Neuron (in vitro differentiated cells): ENCODE measurements around the gene LRRC8C.

Source experiments
- H2AFZ ChIP-seq: one replicate; pipeline ENCODE4 v1.6.1; 2013; ENCODE audit warnings: low read depth, mild to moderate bottlenecking, inconsistent platforms, low read length, moderate library complexity
- H3K27me3 ChIP-seq: one replicate; pipeline ENCODE4 v1.6.1; 2013; ENCODE audit warnings: low read length; ENCODE audit not compliant: insufficient read depth
- H3K36me3 ChIP-seq: one replicate; pipeline ENCODE4 v1.6.1; 2013; ENCODE audit warnings: low read length; ENCODE audit not compliant: insufficient read depth
- H3K4me1 ChIP-seq: one replicate; pipeline ENCODE4 v1.6.1; 2013; ENCODE audit warnings: low read length; ENCODE audit not compliant: insufficient read depth
- H3K4me3 ChIP-seq: 2 replicates; pipeline ENCODE4 v1.5.1; 2013; ENCODE audit warnings: mild to moderate bottlenecking, low read length, moderate library complexity
- H3K9me3 ChIP-seq: one replicate; pipeline ENCODE4 v1.6.1; 2013; ENCODE audit warnings: low read length

The LRRC8C gene

DNA sequence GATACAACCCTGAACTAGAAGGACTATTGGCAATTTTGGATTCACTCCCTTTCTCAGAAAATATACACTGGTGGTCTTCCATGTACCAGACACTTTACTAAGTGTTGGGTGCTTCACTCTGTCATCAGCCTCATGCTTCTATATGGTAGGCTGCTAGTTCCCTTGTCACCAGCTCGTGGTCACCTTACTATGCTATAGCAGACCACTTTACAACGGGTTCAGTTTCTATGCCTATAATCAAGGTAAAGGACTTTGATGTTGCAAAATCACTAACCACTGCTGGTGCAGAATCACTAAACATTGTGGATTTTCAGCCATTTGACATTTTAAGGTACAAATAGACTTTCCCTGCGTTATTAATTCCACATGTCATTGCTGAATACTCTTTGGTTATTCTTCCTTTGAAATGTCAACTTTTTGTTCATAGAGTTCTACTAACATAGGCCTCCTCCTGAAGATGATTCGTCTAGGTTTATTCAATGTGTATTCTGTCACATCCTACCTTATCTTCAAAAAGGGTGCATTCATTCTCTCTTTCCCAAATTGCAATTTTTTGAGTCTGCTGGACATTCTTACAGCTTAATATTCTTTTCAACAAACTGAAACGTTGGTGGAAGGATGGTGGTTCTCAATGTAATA lies 78.3 kb downstream of the LRRC8C start:
- Histone ChIP-seq H3K4me3 (no peak overlapping the region), H3K36me3 (peaks cover 6% of the 10 kb centered on the region), H3K4me1 (peaks cover 11% of the 10 kb centered on the region), H2AFZ (no peak overlapping the region), H3K27me3 (no peaks in the 10 kb centered on the region), H3K9me3 (no peaks in the 10 kb centered on the region)

DNA sequence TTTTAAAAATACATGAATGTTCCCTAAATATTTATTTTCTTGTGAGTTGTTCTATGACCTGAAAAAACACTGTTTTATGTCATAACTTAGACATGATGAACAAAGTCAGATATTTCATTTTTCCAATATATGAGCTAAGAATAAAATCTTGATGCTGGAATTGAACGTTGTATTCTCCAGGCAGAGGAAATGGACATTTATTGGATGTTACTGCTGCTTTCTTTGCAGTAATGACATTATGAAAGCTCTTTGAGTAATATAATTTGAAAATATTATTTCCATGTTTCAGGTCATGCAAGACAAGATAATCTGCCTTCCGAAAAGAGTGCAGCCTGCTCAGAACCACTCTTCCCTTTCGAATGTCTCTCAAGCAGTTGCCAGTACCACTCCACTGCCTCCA lies 79.5 kb downstream of the LRRC8C start:
- no peak overlapping the region for H2AFZ ChIP-seq
- no peaks in the 10 kb centered on the region for H3K9me3 ChIP-seq
- H3K4me1 ChIP-seq: peaks cover 11% of the 10 kb centered on the region
- H3K4me3 ChIP-seq: no peak overlapping the region
- peaks cover 6% of the 10 kb centered on the region for H3K36me3 ChIP-seq
- H3K27me3 ChIP-seq: no peaks in the 10 kb centered on the region

DNA sequence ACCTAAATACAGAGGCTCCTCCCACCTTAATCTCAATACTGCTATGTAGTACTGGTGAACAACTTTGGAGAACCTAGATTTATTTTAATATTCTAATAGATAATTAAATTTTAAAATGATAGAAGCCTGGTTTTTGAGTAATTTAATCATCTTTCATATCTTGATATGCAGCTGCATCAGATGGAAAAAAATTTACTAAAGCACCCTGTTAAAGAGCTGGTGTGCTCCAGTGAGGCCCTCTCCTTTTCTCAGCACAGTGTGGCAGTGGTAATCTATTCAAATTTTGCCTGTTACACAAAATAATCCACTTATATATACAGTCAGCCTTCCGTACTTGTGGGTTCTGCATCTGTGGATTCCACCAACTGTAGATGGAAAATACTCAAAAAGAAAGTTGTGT lies 82.8 kb downstream of the LRRC8C start:
- no peaks in the 10 kb centered on the region for H3K4me1 ChIP-seq
- no peaks in the 10 kb centered on the region for H3K9me3 ChIP-seq
- H2AFZ ChIP-seq: no peak overlapping the region
- H3K4me3 ChIP-seq: no peak overlapping the region
- no peaks in the 10 kb centered on the region for H3K27me3 ChIP-seq
- peaks cover 6% of the 10 kb centered on the region for H3K36me3 ChIP-seq

DNA sequence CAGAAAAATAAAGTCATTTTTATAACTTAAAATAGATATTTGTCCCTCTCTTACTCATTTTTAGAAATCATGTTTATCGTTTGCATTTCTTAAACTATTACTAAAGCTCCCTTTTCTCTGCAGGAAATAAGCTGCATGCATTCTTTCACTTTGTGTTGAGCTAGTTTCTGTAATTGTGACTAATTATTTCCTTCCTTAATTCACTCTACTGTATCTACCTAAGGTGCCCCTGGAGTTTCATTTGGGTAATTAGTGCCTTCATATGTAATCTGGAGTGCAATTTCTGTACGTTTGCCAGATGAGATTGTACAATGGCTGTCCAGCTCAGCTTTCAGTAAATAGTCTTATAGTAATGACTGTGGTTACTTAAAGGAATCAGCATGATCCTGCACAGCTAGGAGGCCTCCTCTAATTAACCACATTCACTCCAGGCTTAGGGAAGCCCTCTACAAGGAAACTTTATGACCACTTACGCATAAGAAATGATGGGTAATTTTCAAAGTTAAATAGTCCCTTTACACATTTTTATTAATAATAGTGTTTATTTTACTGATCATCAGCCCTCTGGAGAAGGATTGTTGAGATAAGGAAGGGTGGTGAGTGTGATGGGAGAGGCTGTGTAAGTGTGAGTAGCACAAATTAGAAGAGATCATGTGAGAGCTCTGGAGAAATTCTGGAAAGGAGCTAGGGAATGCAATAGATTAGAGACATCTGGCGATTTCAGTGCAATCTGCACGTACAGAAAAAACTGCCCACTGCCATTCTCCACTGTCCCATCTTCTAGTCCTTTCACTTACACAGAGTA lies 86.8 kb downstream of the LRRC8C start:
- no peaks in the 10 kb centered on the region for H3K4me1 ChIP-seq
- H2AFZ ChIP-seq: no peak overlapping the region
- H3K4me3 ChIP-seq: no peak overlapping the region
- H3K27me3 ChIP-seq: no peaks in the 10 kb centered on the region
- no peaks in the 10 kb centered on the region for H3K36me3 ChIP-seq
- H3K9me3 ChIP-seq: no peaks in the 10 kb centered on the region

DNA sequence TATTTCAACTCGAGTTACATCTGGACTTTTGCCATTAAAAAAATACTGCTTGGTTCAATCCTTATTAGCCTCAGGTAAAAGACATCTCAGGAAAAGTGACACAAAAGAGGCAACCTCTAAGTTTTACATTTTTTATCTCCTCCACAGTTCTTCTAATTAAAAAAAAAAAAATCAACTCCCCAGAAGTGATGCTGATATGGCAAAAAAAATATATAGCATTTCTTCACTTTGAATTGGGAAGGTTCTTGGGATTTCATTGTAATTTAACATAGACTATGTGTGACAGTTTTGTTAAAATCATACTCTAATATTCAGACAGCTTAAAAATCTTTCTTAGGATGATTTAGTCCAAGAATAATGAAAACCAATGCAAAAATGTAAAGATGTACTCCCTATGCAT lies 87.9 kb downstream of the LRRC8C start:
- no peak overlapping the region for H2AFZ ChIP-seq

DNA sequence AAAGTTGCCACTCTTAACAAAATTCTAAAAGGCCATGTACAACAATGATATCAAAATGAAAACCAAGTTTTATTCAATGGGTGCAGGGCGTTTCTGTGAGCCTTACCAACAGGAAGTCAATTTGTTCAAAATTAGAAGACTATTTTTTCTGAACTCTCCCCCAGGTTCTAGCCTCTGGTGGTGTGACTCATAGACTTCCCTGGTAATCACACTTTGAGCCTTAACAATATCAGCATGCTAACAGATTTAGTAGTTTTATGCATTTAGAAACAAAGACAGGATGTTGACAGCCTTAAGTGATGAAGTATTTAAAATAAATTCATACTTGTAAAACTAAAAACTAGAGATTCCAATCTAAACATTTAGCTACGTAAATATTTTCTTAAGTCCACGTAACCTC lies 88.4 kb downstream of the LRRC8C start:
- H3K27me3 ChIP-seq: no peaks in the 10 kb centered on the region

More for the DNA sequence above, 87.9 kb downstream of the LRRC8C start:
- no peaks in the 10 kb centered on the region for H3K9me3 ChIP-seq
- no peaks in the 10 kb centered on the region for H3K4me1 ChIP-seq
- H3K4me3 ChIP-seq: no peak overlapping the region
- no peaks in the 10 kb centered on the region for H3K36me3 ChIP-seq
- H3K27me3 ChIP-seq: no peaks in the 10 kb centered on the region

DNA sequence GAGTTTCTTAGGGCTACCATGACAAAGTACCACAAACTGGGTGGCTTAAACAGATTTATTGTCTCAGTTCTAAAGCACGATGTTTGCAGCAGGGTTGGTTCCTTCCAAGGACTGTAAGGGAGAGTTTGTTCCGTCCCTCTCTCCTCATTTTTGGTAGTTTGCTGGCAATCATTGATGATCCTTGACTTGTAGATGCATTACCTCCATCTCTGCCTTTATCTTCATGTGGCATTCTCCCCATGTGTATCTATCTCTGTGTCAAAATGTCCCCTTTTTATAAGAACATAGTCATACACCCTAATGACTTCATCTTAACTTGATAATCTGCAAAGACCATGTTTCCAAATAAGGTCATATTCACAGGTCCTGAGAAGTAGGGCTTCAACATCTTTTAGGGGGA lies 90.2 kb downstream of the LRRC8C start:
- Histone ChIP-seq H3K4me1 (no peaks in the 10 kb centered on the region), H2AFZ (no peak overlapping the region), H3K36me3 (no peaks in the 10 kb centered on the region), H3K27me3 (peaks cover 3% of the 10 kb centered on the region), H3K9me3 (no peaks in the 10 kb centered on the region), H3K4me3 (no peak overlapping the region)

More for the DNA sequence above, 88.4 kb downstream of the LRRC8C start:
- Histone ChIP-seq H3K36me3 (no peaks in the 10 kb centered on the region), H2AFZ (no peak overlapping the region), H3K9me3 (no peaks in the 10 kb centered on the region), H3K4me3 (no peak overlapping the region), H3K4me1 (no peaks in the 10 kb centered on the region)

DNA sequence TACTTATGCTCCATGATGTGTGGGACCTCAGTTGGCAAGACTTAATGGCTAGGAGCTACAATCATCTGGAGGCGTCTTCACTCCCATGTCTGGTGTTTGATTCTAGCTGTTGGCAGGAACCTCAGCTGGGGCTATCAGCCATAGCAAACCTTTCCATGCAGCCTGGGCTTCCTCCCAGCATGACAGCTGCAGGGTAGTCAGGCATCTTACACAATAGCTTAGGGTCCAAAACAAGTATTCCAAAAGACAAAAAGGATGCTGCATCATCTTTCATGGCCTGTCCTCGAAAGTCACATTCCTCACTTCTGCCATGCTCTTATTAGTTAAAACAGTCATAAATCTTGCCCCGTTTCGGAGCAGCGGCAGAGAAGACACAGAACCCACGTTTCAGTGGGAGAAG lies 90.9 kb downstream of the LRRC8C start:
- Histone ChIP-seq H3K27me3 (peaks cover 4% of the 10 kb centered on the region), H2AFZ (no peak overlapping the region), H3K4me1 (no peaks in the 10 kb centered on the region), H3K9me3 (no peaks in the 10 kb centered on the region), H3K4me3 (no peak overlapping the region), H3K36me3 (no peaks in the 10 kb centered on the region)

DNA sequence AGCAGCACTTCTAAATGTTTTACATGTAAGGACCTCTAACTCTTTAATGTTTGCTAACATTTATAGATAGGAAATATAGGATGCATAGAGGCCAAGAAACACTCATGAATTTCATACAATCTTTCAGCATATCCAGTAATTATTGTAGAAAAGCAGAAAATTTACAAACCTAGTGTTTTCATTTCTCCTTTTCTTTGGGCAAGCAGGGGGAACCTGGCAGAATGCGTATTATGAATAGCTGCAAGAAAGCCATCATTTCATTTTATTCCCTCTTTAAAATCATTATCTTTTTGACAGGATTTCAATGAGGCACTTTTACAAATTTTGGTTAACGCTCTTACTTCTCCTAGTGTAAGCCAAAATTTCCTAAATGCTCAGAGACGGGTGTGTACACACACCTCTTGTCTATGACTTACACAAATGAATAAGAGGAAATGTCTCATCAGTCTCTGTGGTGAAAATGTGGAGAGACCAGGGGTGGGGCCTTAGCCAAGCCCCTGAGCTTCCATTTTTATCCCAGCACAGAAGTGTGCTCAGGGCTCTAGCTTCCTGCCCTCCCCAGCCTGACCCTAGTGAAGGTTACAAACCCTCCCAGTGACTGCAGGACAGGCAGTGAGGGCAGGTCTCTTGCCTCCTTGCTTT lies 91.6 kb downstream of the LRRC8C start:
- Histone ChIP-seq H3K4me3 (no peak overlapping the region), H3K27me3 (peaks cover 4% of the 10 kb centered on the region), H3K36me3 (no peaks in the 10 kb centered on the region), H3K9me3 (no peaks in the 10 kb centered on the region), H3K4me1 (no peaks in the 10 kb centered on the region), H2AFZ (no peak overlapping the region)

DNA sequence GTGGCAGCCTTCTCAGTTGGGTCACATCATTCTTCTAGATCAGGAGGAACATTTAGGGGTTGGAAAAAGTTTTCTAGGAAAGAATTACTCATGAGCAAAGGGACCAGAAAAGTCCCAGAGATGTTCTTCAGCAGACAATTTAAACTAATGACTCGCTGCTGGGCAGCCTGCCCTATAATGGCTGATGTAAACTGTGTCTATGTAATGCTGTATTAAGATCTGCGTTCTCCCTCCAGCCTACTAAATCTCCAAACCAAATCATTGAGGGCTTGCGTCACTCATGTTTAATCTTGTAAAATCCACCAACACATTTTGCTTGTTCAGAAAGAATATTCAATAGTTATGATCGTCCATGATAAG lies 92.1 kb downstream of the LRRC8C start:
- H3K4me3 ChIP-seq: no peak overlapping the region
- peaks cover 4% of the 10 kb centered on the region for H3K27me3 ChIP-seq

DNA sequence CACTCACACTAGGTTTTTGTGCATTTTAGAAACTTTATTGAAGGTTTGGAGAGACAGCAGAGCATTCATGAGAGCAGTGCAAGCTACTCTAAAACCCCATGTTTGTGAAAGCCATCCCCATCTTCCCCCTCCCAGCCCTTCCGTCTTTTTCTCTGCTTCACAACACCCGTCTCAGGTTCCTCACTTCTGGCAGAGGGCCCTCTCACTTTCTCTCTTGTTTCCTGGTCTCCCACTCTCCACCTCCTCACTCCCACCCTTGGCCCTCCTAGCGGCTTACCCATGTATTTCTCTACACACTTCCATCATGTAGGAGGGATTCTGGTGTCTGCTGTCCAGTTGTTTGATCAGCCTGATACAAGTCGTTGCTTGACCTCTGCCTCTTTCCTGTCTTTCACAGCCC lies 92.7 kb downstream of the LRRC8C start:
- H3K9me3 ChIP-seq: no peaks in the 10 kb centered on the region
- peaks cover 4% of the 10 kb centered on the region for H3K27me3 ChIP-seq

More for the DNA sequence above, 92.1 kb downstream of the LRRC8C start:
- Histone ChIP-seq H3K36me3 (no peaks in the 10 kb centered on the region), H3K4me1 (no peaks in the 10 kb centered on the region), H2AFZ (no peak overlapping the region), H3K9me3 (no peaks in the 10 kb centered on the region)

DNA sequence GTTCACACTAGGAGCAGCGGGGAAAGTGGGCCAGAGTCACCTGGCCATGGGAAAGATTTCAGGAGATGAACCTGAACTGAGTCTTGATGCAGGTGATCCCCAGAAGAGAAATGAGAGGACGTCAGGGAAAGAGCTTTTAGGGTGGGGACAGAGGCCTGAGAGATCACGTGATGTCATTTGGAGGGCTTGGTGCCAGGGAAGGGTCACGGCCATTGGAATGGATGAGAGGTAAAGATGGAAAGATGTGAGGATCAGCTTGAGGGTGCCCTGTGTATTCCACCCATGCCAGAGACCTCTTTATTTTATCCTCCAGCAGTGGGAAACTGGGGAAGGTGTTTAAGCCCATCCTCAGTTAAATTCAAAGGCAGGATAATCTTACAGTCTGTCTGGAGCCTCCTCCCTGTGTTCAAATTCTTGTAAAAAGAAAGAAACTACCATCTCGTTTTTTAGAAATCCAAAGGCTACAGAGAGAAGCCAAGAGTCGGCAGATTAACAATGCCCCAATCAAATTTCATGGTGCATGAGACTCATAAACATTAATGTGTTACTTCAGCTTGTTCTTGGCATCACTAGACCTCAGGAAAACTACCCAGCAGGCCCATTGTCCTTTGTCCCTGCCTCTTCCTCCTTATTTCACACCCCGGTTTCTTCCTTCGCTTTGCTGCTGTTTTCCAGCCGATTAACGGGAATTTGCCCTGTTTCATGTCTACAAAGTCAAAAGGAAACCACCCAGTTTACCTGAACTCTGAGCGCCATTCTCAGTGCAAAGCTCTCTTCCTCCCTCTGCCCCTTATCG lies 94.8 kb downstream of the LRRC8C start:
- Histone ChIP-seq H3K4me3 (no peak overlapping the region), H2AFZ (no peak overlapping the region), H3K36me3 (no peaks in the 10 kb centered on the region), H3K27me3 (peaks cover 4% of the 10 kb centered on the region), H3K9me3 (no peaks in the 10 kb centered on the region), H3K4me1 (no peaks in the 10 kb centered on the region)

More for the DNA sequence above, 92.7 kb downstream of the LRRC8C start:
- no peaks in the 10 kb centered on the region for H3K4me1 ChIP-seq
- no peaks in the 10 kb centered on the region for H3K36me3 ChIP-seq
- H2AFZ ChIP-seq: no peak overlapping the region
- H3K4me3 ChIP-seq: no peak overlapping the region

DNA sequence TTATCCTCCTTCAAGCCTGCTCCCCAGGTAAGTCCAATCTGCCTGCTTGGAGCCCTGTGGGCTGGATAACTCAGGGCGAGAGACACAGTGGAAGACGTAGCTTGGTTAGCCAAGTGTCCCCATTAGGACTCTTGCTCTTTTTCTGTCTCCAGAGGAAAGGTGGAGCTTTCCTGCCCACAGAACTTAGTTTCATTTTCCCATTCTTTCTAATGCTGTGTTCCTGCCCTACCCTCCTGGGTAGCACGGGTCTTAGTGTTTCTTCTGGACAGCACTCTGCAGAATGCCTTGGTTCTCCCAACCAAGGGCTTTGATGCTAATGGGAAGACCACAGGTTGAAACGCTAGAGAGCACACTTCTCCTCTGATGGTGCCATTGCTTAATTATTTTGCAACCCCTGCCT lies 95.5 kb downstream of the LRRC8C start:
- Histone ChIP-seq H3K4me1 (no peaks in the 10 kb centered on the region), H3K36me3 (no peaks in the 10 kb centered on the region), H2AFZ (no peak overlapping the region), H3K9me3 (no peaks in the 10 kb centered on the region), H3K27me3 (peaks cover 4% of the 10 kb centered on the region), H3K4me3 (no peak overlapping the region)
